ENCODE measurements around the gene GTPBP1. TPM values are rescaled to one million over a fixed set of nuclear protein-coding genes. Genes with fewer than 3 reads are reported as not detected.

Gene GTPBP1
- polyA plus RNA-seq, 1 of the 3 experiments (the other 2 are of a cell fraction) = 15.2 TPM

DNA sequence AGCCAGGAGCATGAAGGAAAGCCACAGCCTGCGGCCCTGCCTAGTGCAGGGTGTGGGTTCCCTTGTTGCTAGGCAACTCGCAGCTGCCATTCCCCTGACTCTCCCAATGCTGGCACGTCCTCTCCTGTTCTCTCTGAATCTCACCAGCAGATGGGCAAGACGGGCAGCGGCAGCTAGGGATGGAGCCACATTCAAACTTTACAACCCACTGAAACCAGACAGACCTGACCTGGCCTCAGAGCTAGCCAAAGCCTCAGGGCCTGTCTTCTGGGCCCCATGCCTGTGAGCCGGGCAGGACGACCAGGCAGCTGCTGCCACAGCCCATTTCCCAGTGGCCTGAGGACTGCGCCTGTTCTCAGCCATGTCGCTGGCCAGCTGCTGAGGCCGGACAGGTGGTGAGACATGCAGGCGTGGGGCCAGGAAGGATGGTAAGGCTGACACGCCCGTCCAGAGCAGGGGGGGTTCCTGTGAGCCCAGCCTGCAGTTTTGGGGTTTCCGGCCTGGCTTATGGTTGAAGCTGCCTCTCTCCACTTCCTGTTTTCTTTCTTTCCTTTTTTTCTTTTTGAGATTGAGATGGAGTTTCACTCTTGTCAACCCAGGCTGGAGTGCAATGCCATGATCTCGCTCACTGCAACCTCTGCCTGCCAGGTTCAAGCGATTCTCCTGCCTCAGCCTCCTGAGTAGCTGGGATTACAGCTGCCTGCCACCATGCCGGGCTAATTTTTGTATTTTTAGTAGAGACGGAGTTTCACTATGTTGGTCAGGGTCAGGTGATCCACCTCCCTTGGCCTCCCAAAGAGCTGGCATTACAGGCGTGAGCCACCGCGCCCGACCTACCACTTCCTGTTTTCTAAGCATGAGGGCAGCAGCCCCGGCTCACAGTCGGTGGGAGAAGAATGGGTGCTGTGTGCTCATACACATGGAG, 45.9 kb downstream of the GTPBP1 start:
- TF ChIP-seq MEF2A (IDR thresholded peaks at IDR 0.05; ENCODE audit: borderline replicate concordance, low read depth) (no peak), SMC3 (IDR thresholded peaks at IDR 0.05; ENCODE audit: low read depth, low read length) (no peak), GATA2 (CRISPR knock-in tag; IDR thresholded peaks at IDR 0.05) (no peak), CHD2 (IDR thresholded peaks at IDR 0.05; ENCODE audit: low read length, partially characterized antibody) (no peak), YY1 (IDR thresholded peaks at IDR 0.05; ENCODE audit: low read depth) (no peak), MAX (IDR thresholded peaks at IDR 0.05; ENCODE audit: low read depth) (no peak), EZH2phosphoT487 (IDR thresholded peaks at IDR 0.05; ENCODE audit: borderline replicate concordance, low read depth) (no peak), IRF3 (IDR thresholded peaks at IDR 0.05; ENCODE audit: low read depth, low read length) (no peak)
- TF ChIP-seq, protein P1, sequence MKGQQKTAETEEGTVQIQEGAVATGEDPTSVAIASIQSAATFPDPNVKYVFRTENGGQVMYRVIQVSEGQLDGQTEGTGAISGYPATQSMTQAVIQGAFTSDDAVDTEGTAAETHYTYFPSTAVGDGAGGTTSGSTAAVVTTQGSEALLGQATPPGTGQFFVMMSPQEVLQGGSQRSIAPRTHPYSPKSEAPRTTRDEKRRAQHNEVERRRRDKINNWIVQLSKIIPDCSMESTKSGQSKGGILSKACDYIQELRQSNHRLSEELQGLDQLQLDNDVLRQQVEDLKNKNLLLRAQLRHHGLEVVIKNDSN (IDR thresholded peaks at IDR 0.05; ENCODE audit: borderline replicate concordance, low read depth) = no peak
- TF ChIP-seq, protein P2, sequence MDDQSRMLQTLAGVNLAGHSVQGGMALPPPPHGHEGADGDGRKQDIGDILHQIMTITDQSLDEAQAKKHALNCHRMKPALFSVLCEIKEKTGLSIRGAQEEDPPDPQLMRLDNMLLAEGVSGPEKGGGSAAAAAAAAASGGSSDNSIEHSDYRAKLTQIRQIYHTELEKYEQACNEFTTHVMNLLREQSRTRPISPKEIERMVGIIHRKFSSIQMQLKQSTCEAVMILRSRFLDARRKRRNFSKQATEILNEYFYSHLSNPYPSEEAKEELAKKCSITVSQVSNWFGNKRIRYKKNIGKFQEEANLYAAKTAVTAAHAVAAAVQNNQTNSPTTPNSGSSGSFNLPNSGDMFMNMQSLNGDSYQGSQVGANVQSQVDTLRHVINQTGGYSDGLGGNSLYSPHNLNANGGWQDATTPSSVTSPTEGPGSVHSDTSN (IDR thresholded peaks at IDR 0.05) = no peak
- no peak for DNase-seq
- H3K9ac ChIP-seq = no peak overlapping the region
- H3K4me2 ChIP-seq = no peak overlapping the region
- 90% methylated on average over 4 of the region's 24 CpGs for WGBS (ENCODE audit: low lambda C conversion rate)
- ChIA-PET POLR2A (no interaction called here), CTCF (interaction anchor here (0.7 to 1.3 kb wide), 2 partner anchors 17 to 18 kb away, joined by 3 to 4 read pairs; no protein-coding TSS in a partner anchor)
- no peak overlapping the region for H3K4me3 ChIP-seq (ENCODE audit: low read depth in 2 of 2, low read length in 1 of 2)
- H4K20me1 ChIP-seq (ENCODE audit: insufficient read depth) = no peaks in the 10 kb centered on the region
- no peaks in the 10 kb centered on the region for H3F3A ChIP-seq (replicated peaks; ENCODE audit: insufficient read depth)
- no peaks in the 10 kb centered on the region for H3K27me3 ChIP-seq (ENCODE audit: insufficient read depth)
- H2AFZ ChIP-seq (ENCODE audit: low read depth) = no peak overlapping the region
- no peaks in the 10 kb centered on the region for H3K36me3 ChIP-seq (replicated peaks in 1 of 2; ENCODE audit: control insufficient read depth in 1 of 2, insufficient read depth in 2 of 2, low read length in 1 of 2)
- peaks cover 9% of the 10 kb centered on the region for H3K79me2 ChIP-seq (ENCODE audit: insufficient read depth)
- peak overlapping the region in 1 of 2 experiments; percentile 28; a peak in 1 of 4 replicates for H3K27ac ChIP-seq (ENCODE audit: low read depth in 2 of 2, low read length in 1 of 2)
- H3K9me2 ChIP-seq = no peaks in the 10 kb centered on the region
- no peaks in the 10 kb centered on the region for H3K9me3 ChIP-seq
- peaks cover 0 to 21% of the 10 kb centered on the region in 2 experiments; a peak in 1 of 4 replicates for H3K4me1 ChIP-seq (ENCODE audit: control insufficient read depth in 1 of 2, insufficient read depth in 2 of 2, low read depth in 1 of 2, low read length in 1 of 2)
